Hematopoietic multipotent progenitor cell treated with erythropoietin and hydrocortisone succinate and interleukin-3 and kit ligand, for 4 days (in vitro differentiated cells): Measurements from ENCODE around the gene GFOD2.

Experiments
- DNase-seq: peaks from one replicate; pipeline ENCODE4 v3.0.0-alpha.2; 2015

GFOD2 gene

GRCh38 chr16:67668495-67669157 is 50.5 kb downstream of the GFOD2 start:
- peak; percentile 58 for DNase-seq

GRCh38 chr16:67667817-67668494 is 51.2 kb downstream of the GFOD2 start:
- DNase-seq, result peak; percentile 99

- DNase-seq, result no peak
Measured at GRCh38 chr16:67667453-67667816, 51.7 kb downstream of the GFOD2 start.

GRCh38 chr16:67666559-67667452 is 52.3 kb downstream of the GFOD2 start, which contains the start of the genes C16orf86 and ENKD1:
Gene C16orf86 (plus strand): TSS chr16:67666814. CDS start chr16:67666971, 157 bp downstream.
Gene ENKD1 (minus strand): TSS chr16:67666750. CDS start chr16:67666442, 308 bp downstream.
- DNase-seq, result peak; percentile 95

GRCh38 chr16:67666032-67666551 is 53.0 kb downstream of the GFOD2 start:
- peak; percentile 56 for DNase-seq

GRCh38 chr16:67665598-67665997 is 53.5 kb downstream of the GFOD2 start:
- no peak for DNase-seq

- DNase-seq, result no peak
Measured at GRCh38 chr16:67664871-67665270, 54.2 kb downstream of the GFOD2 start.

- no peak for DNase-seq
Measured at GRCh38 chr16:67664258-67664657, 54.9 kb downstream of the GFOD2 start.

GRCh38 chr16:67663877-67664222 is 55.3 kb downstream of the GFOD2 start:
- no peak for DNase-seq

GRCh38 chr16:67663151-67663876 is 55.8 kb downstream of the GFOD2 start:
- peak; percentile 72 for DNase-seq

GRCh38 chr16:67662653-67663010 is 56.5 kb downstream of the GFOD2 start:
- no peak for DNase-seq

GRCh38 chr16:67661886-67662652 is 57.0 kb downstream of the GFOD2 start:
- DNase-seq, result no peak

- DNase-seq, result peak; percentile 63
Measured at GRCh38 chr16:67661101-67661761, 57.9 kb downstream of the GFOD2 start.

GRCh38 chr16:67660564-67661028 is 58.5 kb downstream of the GFOD2 start, which contains the start of gene PARD6A:
Gene PARD6A (plus strand): TSS chr16:67660960. CDS start chr16:67661039, 79 bp downstream.
- peak; percentile 99 for DNase-seq

GRCh38 chr16:67659675-67660563 is 59.2 kb downstream of the GFOD2 start, which contains the start of gene ACD:
Gene ACD (minus strand): TSS chr16:67660260. CDS start chr16:67660220, 40 bp downstream.
- DNase-seq, result peak; percentile 96

- DNase-seq, result peak; percentile 38
Measured at GRCh38 chr16:67658849-67659674, 60.1 kb downstream of the GFOD2 start.

- DNase-seq, result no peak
Measured at GRCh38 chr16:67657751-67658518, 61.2 kb downstream of the GFOD2 start.

GRCh38 chr16:67657017-67657608 is 62.0 kb downstream of the GFOD2 start:
- no peak for DNase-seq
